ENCODE results near the gene NAA20.

Gene NAA20

DNA sequence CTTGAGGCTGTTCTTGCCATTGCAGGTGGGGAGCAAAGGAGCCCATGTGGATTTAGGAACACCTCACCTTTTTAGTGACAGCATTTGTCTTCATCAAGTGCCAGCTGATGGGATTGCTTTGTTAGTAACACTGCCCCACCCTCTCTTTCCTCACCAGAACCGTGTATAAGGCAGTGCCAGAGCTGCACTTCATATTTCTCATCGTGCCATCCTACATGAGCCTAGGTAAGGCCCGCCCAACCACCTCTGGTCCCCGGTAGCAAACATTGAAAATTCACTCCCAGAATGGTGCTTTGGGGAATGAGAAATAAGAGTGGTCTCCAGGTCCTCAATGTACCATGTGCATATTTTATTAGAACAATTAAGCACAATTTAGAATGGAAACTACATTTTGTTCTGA is 57.9 kb downstream of the NAA20 start:
- TF ChIP-seq, protein P1, sequence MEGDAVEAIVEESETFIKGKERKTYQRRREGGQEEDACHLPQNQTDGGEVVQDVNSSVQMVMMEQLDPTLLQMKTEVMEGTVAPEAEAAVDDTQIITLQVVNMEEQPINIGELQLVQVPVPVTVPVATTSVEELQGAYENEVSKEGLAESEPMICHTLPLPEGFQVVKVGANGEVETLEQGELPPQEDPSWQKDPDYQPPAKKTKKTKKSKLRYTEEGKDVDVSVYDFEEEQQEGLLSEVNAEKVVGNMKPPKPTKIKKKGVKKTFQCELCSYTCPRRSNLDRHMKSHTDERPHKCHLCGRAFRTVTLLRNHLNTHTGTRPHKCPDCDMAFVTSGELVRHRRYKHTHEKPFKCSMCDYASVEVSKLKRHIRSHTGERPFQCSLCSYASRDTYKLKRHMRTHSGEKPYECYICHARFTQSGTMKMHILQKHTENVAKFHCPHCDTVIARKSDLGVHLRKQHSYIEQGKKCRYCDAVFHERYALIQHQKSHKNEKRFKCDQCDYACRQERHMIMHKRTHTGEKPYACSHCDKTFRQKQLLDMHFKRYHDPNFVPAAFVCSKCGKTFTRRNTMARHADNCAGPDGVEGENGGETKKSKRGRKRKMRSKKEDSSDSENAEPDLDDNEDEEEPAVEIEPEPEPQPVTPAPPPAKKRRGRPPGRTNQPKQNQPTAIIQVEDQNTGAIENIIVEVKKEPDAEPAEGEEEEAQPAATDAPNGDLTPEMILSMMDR (conservative IDR thresholded peaks at IDR 0.05; ENCODE audit: low read length) = no peak
- DNase-seq (ENCODE audit: low read depth) = no peak
- no peak overlapping the region for H3K4me3 ChIP-seq (ENCODE audit: low read length)

GRCh38 chr20:20076297-20077065 is 59.3 kb downstream of the NAA20 start:
- peak; percentile 85 for DNase-seq (ENCODE audit: low read depth)
- H3K4me3 ChIP-seq (ENCODE audit: low read length) = no peak overlapping the region
- TF ChIP-seq, protein P1 (conservative IDR thresholded peaks at IDR 0.05; ENCODE audit: low read length) = no peak

DNA sequence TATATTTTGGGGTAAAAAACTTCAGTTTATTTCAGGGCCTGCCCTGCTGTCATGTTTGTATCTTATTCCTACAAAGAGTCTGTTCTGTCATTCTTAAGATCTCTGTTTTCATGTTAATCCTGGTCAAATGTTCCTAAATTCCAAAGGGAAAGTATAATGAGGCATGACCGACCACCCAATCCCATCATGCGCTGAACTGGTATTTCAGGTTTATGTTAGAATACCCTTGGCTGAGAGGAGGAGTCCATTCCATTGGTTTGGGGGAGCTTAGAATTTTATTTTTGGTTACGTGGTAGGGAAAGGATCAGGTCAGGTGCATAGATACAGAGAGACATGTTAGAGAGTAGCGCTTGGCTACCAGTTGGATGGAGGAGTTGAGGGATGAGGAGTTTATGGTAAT is 60.9 kb downstream of the NAA20 start:
- no peak overlapping the region for H3K4me3 ChIP-seq (ENCODE audit: low read length)
- no peak for DNase-seq (ENCODE audit: low read depth)
- TF ChIP-seq, protein P1 (conservative IDR thresholded peaks at IDR 0.05; ENCODE audit: low read length) = no peak

DNA sequence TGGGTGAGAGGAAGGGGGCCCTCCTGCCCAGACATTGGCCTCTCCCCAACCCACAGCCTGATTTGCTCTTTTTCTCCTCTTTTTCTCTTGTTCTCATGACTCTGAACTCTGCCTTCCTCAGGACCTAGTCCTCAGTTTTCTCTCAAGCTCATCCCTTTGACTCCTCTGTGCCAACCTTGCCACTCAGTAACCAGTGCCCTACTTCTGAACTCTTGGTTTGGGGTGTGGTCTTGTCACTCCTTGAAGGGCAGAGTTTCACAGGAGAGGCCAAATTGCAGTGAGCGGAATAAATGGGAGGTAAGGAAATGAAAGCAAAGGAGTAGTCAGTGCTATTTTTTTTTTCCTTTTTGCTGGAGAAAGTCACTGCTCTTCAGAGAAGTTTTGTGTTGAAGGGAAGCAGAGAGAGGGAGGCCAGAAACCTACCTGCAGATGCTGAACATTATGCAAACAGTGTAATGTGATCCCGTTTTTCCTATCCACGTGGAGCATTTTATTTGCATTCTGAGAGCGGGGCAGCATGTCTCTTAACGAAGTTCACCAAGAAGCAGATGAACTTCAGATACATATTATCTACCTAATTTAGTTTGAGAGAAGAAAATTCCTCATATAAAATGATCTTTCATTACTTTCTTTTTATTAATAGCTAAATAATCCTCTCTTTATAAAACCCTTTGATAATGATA is 62.1 kb downstream of the NAA20 start:
- TF ChIP-seq, protein P1 (conservative IDR thresholded peaks at IDR 0.05; ENCODE audit: low read length) = no peak
- DNase-seq (ENCODE audit: low read depth) = no peak
- no peak overlapping the region for H3K4me3 ChIP-seq (ENCODE audit: low read length)

All from AG10803 (cell line).